Endodermal cell (in vitro differentiated cells): Measurements from ENCODE around the gene TAF3. TPM values are rescaled to one million over a fixed set of nuclear protein-coding genes. Genes with fewer than 3 reads are reported as not detected.

Experiments
- DNase-seq: peaks from one replicate; pipeline ENCODE4 v3.0.0-alpha.2; 2017
- H3K27ac ChIP-seq: 2 replicates; pipeline ENCODE4 v1.5.1; 2013; ENCODE audit warnings: mild to moderate bottlenecking, low read depth, low read length, moderate library complexity
- H3K27me3 ChIP-seq: 2 replicates; pipeline ENCODE4 v1.6.1; 2013; ENCODE audit warnings: mild to moderate bottlenecking, low read length, moderate library complexity; ENCODE audit not compliant: insufficient read depth, control insufficient read depth, poor library complexity, severe bottlenecking
- H3K36me3 ChIP-seq: 2 replicates; pipeline ENCODE4 v1.7.0; 2013; ENCODE audit warnings: mild to moderate bottlenecking, low read length, moderate library complexity; ENCODE audit not compliant: control insufficient read depth, insufficient read depth
- H3K4me1 ChIP-seq: one replicate; pipeline ENCODE4 v1.7.0; 2013; ENCODE audit warnings: low read length; ENCODE audit not compliant: control insufficient read depth, insufficient read depth
- H3K4me3 ChIP-seq: 2 replicates; pipeline ENCODE4 v1.5.1; 2013; ENCODE audit warnings: mild to moderate bottlenecking, low read length, moderate library complexity
- H3K9ac ChIP-seq: 2 replicates; pipeline ENCODE4 v1.6.1; 2013; ENCODE audit warnings: mild to moderate bottlenecking, low read length, moderate library complexity; ENCODE audit not compliant: poor library complexity, severe bottlenecking; ENCODE audit errors: extremely low read depth
- H3K9me3 ChIP-seq: 2 replicates; pipeline ENCODE4 v1.6.1; 2013; ENCODE audit warnings: mild to moderate bottlenecking, low read length, moderate library complexity; ENCODE audit not compliant: control insufficient read depth
- H3K27ac Mint-ChIP-seq: 2 replicates; pipeline ENCODE4 v1.8.0; 2020; ENCODE audit warnings: mixed read lengths
- H3K27me3 Mint-ChIP-seq: 2 replicates; pipeline ENCODE4 v1.8.0; 2021; ENCODE audit warnings: mild to moderate bottlenecking, mixed read lengths; ENCODE audit not compliant: insufficient read depth
- H3K36me3 Mint-ChIP-seq: 2 replicates; pipeline ENCODE4 v1.8.0; 2020; ENCODE audit warnings: low read depth, mixed read lengths
- H3K4me1 Mint-ChIP-seq: 2 replicates; pipeline ENCODE4 v1.8.0; 2020; ENCODE audit warnings: mixed read lengths
- H3K4me3 Mint-ChIP-seq: 2 replicates; pipeline ENCODE4 v1.8.0; 2020; ENCODE audit warnings: mild to moderate bottlenecking, moderate library complexity, mixed read lengths
- H3K9me3 Mint-ChIP-seq: 2 replicates; pipeline ENCODE4 v1.8.0; 2020; ENCODE audit warnings: mild to moderate bottlenecking, mixed read lengths
- WGBS, 2 experiments: methylation state at CpG; one replicate each; pipeline versions ENCODE4 v1.1.5 to v1.1.7; 2013; ENCODE audit warnings: missing lambda C conversion rate in 2 of 2, mixed read lengths in 1 of 2; ENCODE audit not compliant: insufficient coverage in 1 of 2, insufficient read length in 1 of 2; 5-methylcytosine and 5-hydroxymethylcytosine counted together
- total RNA-seq, 2 donors: library from RNA; stranded (reverse); fragmentation: NEBNext Ultra II Directional in 1 of 2; extraction: Animal tissue kit (Norgen Biotek cat#: 25700) in 1 of 2; gene quantifications; 2 replicates in 1 of 2; 3 replicates in 1 of 2; pipeline ENCODE4 v1.2.1, GENCODE V29; 2021
- TF ChIP-seq, protein P1 (sequence below): fragments of 200-600 bp; sonication (generic); conservative IDR thresholded peaks from 2 replicates; pipeline ENCODE4 v1.5.0; 2021; ENCODE audit warnings: antibody characterized with exemption, mild to moderate bottlenecking

Gene TAF3
- total RNA-seq, 2 donors from 2014 or later, result 9.9 to 10.0 TPM

DNA sequence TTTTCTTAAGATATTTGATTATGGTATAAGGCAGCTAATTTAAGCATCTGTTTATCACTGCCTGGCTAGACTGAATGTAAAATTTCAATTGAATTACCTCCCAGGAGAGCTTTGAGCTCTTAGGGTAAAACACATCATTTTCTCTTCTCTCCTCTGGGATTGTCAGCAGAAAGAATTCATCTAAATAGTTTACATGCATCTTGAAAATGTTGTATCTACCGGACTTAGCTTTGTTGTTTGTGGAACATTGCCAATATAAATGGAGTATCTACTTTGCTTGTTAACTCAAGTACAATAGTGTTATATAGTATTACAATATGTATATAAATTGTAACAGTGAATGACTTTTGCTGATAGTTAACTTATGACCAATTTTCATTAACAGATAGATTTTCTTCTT is 73.3 kb downstream of the TAF3 start:
- DNase-seq, result no peak
- Mint-ChIP-seq H3K36me3 (peaks cover under 1% of the 10 kb centered on the region), H3K27me3 (peaks cover 2% of the 10 kb centered on the region), H3K27ac (no peak overlapping the region), H3K4me1 (peaks cover 24% of the 10 kb centered on the region), H3K9me3 (no peaks in the 10 kb centered on the region), H3K4me3 (no peak overlapping the region)
- Histone ChIP-seq H3K4me1 (no peaks in the 10 kb centered on the region), H3K36me3 (no peaks in the 10 kb centered on the region), H3K9me3 (no peaks in the 10 kb centered on the region), H3K4me3 (no peak overlapping the region), H3K27me3 (no peaks in the 10 kb centered on the region), H3K27ac (no peak overlapping the region), H3K9ac (no peak overlapping the region)
- TF ChIP-seq, protein P1, sequence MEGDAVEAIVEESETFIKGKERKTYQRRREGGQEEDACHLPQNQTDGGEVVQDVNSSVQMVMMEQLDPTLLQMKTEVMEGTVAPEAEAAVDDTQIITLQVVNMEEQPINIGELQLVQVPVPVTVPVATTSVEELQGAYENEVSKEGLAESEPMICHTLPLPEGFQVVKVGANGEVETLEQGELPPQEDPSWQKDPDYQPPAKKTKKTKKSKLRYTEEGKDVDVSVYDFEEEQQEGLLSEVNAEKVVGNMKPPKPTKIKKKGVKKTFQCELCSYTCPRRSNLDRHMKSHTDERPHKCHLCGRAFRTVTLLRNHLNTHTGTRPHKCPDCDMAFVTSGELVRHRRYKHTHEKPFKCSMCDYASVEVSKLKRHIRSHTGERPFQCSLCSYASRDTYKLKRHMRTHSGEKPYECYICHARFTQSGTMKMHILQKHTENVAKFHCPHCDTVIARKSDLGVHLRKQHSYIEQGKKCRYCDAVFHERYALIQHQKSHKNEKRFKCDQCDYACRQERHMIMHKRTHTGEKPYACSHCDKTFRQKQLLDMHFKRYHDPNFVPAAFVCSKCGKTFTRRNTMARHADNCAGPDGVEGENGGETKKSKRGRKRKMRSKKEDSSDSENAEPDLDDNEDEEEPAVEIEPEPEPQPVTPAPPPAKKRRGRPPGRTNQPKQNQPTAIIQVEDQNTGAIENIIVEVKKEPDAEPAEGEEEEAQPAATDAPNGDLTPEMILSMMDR, result no peak
- 50% methylated on average over 1 of the region's 1 CpG; no CpG with 5 or more reads in 1 of the 2 experiments for WGBS, 2 experiments

- no peak for DNase-seq
- H3K27ac Mint-ChIP-seq, result no peak overlapping the region
- H3K27me3 Mint-ChIP-seq, result peaks cover 2% of the 10 kb centered on the region
- Histone ChIP-seq H3K4me3 (no peak overlapping the region), H3K4me1 (no peaks in the 10 kb centered on the region), H3K9me3 (no peaks in the 10 kb centered on the region), H3K36me3 (no peaks in the 10 kb centered on the region), H3K9ac (no peak overlapping the region), H3K27me3 (no peaks in the 10 kb centered on the region), H3K27ac (no peak overlapping the region)
- peaks cover 5% of the 10 kb centered on the region for H3K36me3 Mint-ChIP-seq
- TF ChIP-seq, protein P1, result no peak
- no peaks in the 10 kb centered on the region for H3K9me3 Mint-ChIP-seq
- no peak overlapping the region for H3K4me3 Mint-ChIP-seq
- peaks cover 23% of the 10 kb centered on the region for H3K4me1 Mint-ChIP-seq
Observed at GRCh38 chr10:7892146-7892545, 73.8 kb downstream of the TAF3 start.

DNA sequence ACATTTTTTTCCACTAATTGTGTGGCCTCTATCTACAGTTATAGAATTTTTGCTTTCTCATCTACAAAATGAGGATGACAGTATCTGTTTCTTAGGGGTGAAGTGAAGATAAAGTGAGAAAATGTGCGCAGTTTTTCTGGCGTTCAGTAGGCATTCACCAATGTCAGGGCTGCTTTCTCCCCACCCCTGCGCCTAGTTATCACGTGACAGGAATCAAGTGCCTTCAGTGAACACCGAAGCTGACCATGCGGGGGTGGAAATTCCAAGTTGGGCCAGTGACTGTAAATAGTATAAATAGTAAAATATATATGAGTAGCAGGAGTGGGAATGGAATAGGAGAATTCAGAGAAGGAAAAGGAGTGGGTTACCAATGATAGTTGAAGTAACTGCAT is 77.4 kb downstream of the TAF3 start:
- no peaks in the 10 kb centered on the region for H3K9me3 Mint-ChIP-seq
- H3K27ac ChIP-seq, result no peak overlapping the region
- 98 to 100% methylated on average over 2 to 6 of the region's 6 CpGs for WGBS, 2 experiments
- H3K4me3 ChIP-seq, result no peak overlapping the region
- H3K27me3 Mint-ChIP-seq, result peaks cover 2% of the 10 kb centered on the region
- no peak for DNase-seq
- H3K36me3 Mint-ChIP-seq, result peaks cover 9% of the 10 kb centered on the region
- TF ChIP-seq, protein P1, result no peak
- H3K9ac ChIP-seq, result no peak overlapping the region
- peaks cover 14% of the 10 kb centered on the region for H3K4me1 Mint-ChIP-seq
- H3K4me1 ChIP-seq, result no peaks in the 10 kb centered on the region
- H3K27me3 ChIP-seq, result no peaks in the 10 kb centered on the region
- H3K36me3 ChIP-seq, result no peaks in the 10 kb centered on the region
- H3K27ac Mint-ChIP-seq, result no peak overlapping the region
- H3K9me3 ChIP-seq, result no peaks in the 10 kb centered on the region
- no peak overlapping the region for H3K4me3 Mint-ChIP-seq
